Gastrocnemius medialis (tissue), 4 donors: ENCODE results near the gene SPRR2E.

Source experiments
- CTCF ChIP-seq, 5 experiments: fragments of 450-650 bp in 3 of 5; fragments of 200-600 bp in 2 of 5; sonication (generic) in 2 of 5; IDR thresholded peaks in 4 of 5; conservative IDR thresholded peaks in 1 of 5; 1 replicate in 4 of 5; 2 replicates in 1 of 5; pipeline ENCODE4 v1.5.1; 2016 to 2019; ENCODE audit warnings: antibody characterized with exemption in 5 of 5, mild to moderate bottlenecking in 3 of 5, moderate library complexity in 3 of 5
- POLR2A ChIP-seq, 2 donors: fragments of 450-650 bp; IDR thresholded peaks; one replicate each; pipeline ENCODE4 v1.6.1; 2017; ENCODE audit warnings: antibody characterized with exemption in 2 of 2, mild to moderate bottlenecking in 2 of 2, moderate library complexity in 2 of 2

GRCh38 chr1:153095764-153096163 lies 1.4 kb upstream of the SPRR2E start:
- no peak for TF ChIP-seq CTCF (IDR thresholded peaks at IDR 0.05 in 4 of 5, conservative IDR thresholded peaks at IDR 0.05 in 1 of 5)
- no peak for TF ChIP-seq POLR2A (IDR thresholded peaks at IDR 0.05)
